NB4 (cell line): ENCODE data around the gene HIBCH.
"Not testable (repeated sequence)": the region's sequence is repeated elsewhere in the genome, so short reads cannot be mapped to it uniquely, and the experiment has no call there.

Experiments
- POLR2A ChIP-seq: IDR thresholded peaks from 2 replicates; pipeline ENCODE4 v1.6.1; 2011; ENCODE audit warnings: mild to moderate bottlenecking; ENCODE audit not compliant: insufficient read length; ENCODE audit errors: extremely low read depth
- TF ChIP-seq, protein P1 (sequence below): IDR thresholded peaks from one replicate; pipeline ENCODE4 v1.5.1; 2012; ENCODE audit warnings: low read depth, low read length
- TF ChIP-seq, protein P2 (sequence below): IDR thresholded peaks from 2 replicates; pipeline ENCODE4 v1.6.1; 2011; ENCODE audit warnings: low read depth, low read length

- TF ChIP-seq, protein P1, sequence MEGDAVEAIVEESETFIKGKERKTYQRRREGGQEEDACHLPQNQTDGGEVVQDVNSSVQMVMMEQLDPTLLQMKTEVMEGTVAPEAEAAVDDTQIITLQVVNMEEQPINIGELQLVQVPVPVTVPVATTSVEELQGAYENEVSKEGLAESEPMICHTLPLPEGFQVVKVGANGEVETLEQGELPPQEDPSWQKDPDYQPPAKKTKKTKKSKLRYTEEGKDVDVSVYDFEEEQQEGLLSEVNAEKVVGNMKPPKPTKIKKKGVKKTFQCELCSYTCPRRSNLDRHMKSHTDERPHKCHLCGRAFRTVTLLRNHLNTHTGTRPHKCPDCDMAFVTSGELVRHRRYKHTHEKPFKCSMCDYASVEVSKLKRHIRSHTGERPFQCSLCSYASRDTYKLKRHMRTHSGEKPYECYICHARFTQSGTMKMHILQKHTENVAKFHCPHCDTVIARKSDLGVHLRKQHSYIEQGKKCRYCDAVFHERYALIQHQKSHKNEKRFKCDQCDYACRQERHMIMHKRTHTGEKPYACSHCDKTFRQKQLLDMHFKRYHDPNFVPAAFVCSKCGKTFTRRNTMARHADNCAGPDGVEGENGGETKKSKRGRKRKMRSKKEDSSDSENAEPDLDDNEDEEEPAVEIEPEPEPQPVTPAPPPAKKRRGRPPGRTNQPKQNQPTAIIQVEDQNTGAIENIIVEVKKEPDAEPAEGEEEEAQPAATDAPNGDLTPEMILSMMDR = not testable (repeated sequence)
- TF ChIP-seq POLR2A = not testable (repeated sequence)
- TF ChIP-seq, protein P2, sequence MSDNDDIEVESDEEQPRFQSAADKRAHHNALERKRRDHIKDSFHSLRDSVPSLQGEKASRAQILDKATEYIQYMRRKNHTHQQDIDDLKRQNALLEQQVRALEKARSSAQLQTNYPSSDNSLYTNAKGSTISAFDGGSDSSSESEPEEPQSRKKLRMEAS = not testable (repeated sequence)
These were observed 16.0 kb upstream of the HIBCH start for GRCh38 chr2:190335584-190335983.
